Hepatocyte (in vitro differentiated cells): ENCODE results near the gene STAT5A. TPM values are rescaled to one million over a fixed set of nuclear protein-coding genes. Genes with fewer than 3 reads are reported as not detected.

ENCODE experiments used
- DNase-seq: peaks from one replicate; pipeline ENCODE4 v3.0.0-alpha.2; 2016; ENCODE audit warnings: low spot score
- H2AFZ ChIP-seq: fragments of 200-600 bp; sonication (generic); 2 replicates; pipeline ENCODE4 v1.6.0; 2016; ENCODE audit warnings: antibody characterized with exemption, mild to moderate bottlenecking
- H3K27ac ChIP-seq: fragments of 200-600 bp; sonication (generic); 2 replicates; pipeline ENCODE4 v1.5.1; 2016; ENCODE audit warnings: mild to moderate bottlenecking
- H3K27me3 ChIP-seq: fragments of 200-600 bp; sonication (generic); 2 replicates; pipeline ENCODE4 v1.6.1; 2016
- H3K36me3 ChIP-seq: fragments of 200-600 bp; sonication (generic); replicated peaks from 2 replicates; pipeline ENCODE4 v1.5.1; 2016; ENCODE audit warnings: low read depth; ENCODE audit not compliant: insufficient read depth
- H3K4me1 ChIP-seq: fragments of 200-600 bp; sonication (generic); 2 replicates; pipeline ENCODE4 v1.5.1; 2016; ENCODE audit warnings: mild to moderate bottlenecking, moderate library complexity; ENCODE audit not compliant: insufficient read depth
- H3K4me2 ChIP-seq: fragments of 200-600 bp; sonication (generic); 2 replicates; pipeline ENCODE4 v1.6.0; 2016
- H3K4me3 ChIP-seq: fragments of 200-600 bp; sonication (generic); 2 replicates; pipeline ENCODE4 v1.5.1; 2016; ENCODE audit warnings: mild to moderate bottlenecking
- H3K79me2 ChIP-seq: fragments of 200-600 bp; sonication (generic); 2 replicates; pipeline ENCODE4 v1.6.0; 2017; ENCODE audit warnings: mild to moderate bottlenecking
- H3K9me2 ChIP-seq: fragments of 200-600 bp; sonication (generic); replicated peaks from 2 replicates; pipeline ENCODE4 v1.6.0; 2017; ENCODE audit warnings: mild to moderate bottlenecking; ENCODE audit not compliant: insufficient read depth
- H3K9me3 ChIP-seq: fragments of 200-600 bp; sonication (generic); 2 replicates; pipeline ENCODE4 v1.5.1; 2016; ENCODE audit warnings: low read depth, mild to moderate bottlenecking
- H4K20me1 ChIP-seq: fragments of 200-600 bp; sonication (generic); 2 replicates; pipeline ENCODE4 v1.6.0; 2016; ENCODE audit warnings: mild to moderate bottlenecking; ENCODE audit not compliant: insufficient read depth, poor library complexity, severe bottlenecking
- CTCF ChIP-seq: fragments of 200-600 bp; sonication (generic); IDR thresholded peaks from 2 replicates; pipeline ENCODE4 v1.5.1; 2016; ENCODE audit warnings: antibody characterized with exemption, mild to moderate bottlenecking; ENCODE audit not compliant: poor library complexity
- EZH2 ChIP-seq: fragments of 200-600 bp; sonication (generic); IDR thresholded peaks from 2 replicates; pipeline ENCODE4 v1.6.1; 2016; ENCODE audit warnings: antibody characterized with exemption, mild to moderate bottlenecking, borderline replicate concordance
- EZH2phosphoT487 ChIP-seq: fragments of 200-600 bp; sonication (generic); IDR thresholded peaks from one replicate; pipeline ENCODE4 v1.6.1; 2018; ENCODE audit warnings: antibody characterized with exemption, mild to moderate bottlenecking, low read depth, moderate library complexity; ENCODE audit not compliant: unreplicated experiment, severe bottlenecking
- WGBS: methylation state at CpG from one replicate; pipeline ENCODE4 v1.1.6; 2016; ENCODE audit warnings: low lambda C conversion rate; ENCODE audit errors: missing lambda C conversion rate; 5-methylcytosine and 5-hydroxymethylcytosine counted together
- polyA plus RNA-seq: library from polyadenylated mRNA; unstranded; fragments of >200 nt; fragmentation: Nextera tagmentation; extraction: Ambion mirVana; gene quantifications from 2 replicates; pipeline ENCODE4 v1.2.1, GENCODE V29; 2016
- total RNA-seq: library from RNA; depleted of rRNA; stranded (reverse); fragments of >200 nt; gene quantifications from 2 replicates; pipeline ENCODE4 v1.2.3, GENCODE V29; 2014

STAT5A gene
- total and polyA plus RNA-seq, 2 experiments from 2014 or later = 5.5 to 6.1 TPM

GRCh38 chr17:42276609-42277341 lies 11.5 kb upstream of the STAT5A start:
- H2AFZ ChIP-seq = peak overlapping the region; percentile 97
- no peaks in the 10 kb centered on the region for H4K20me1 ChIP-seq
- no peaks in the 10 kb centered on the region for H3K9me2 ChIP-seq
- TF ChIP-seq EZH2 = no peak
- no peak for TF ChIP-seq EZH2phosphoT487
- no peak for TF ChIP-seq CTCF
- peak overlapping the region; percentile 98 for H3K4me2 ChIP-seq
- 4% methylated on average over 24 of the region's 44 CpGs for WGBS
- H3K4me1 ChIP-seq = peaks cover 17% of the 10 kb centered on the region
- H3K4me3 ChIP-seq = peak overlapping the region; percentile 89
- H3K79me2 ChIP-seq = peaks cover 39% of the 10 kb centered on the region
- no peaks in the 10 kb centered on the region for H3K27me3 ChIP-seq
- no peaks in the 10 kb centered on the region for H3K36me3 ChIP-seq
- H3K27ac ChIP-seq = peak overlapping the region; percentile 96
- no peaks in the 10 kb centered on the region for H3K9me3 ChIP-seq
- DNase-seq = peak; percentile 86

GRCh38 chr17:42277342-42277712 lies 11.0 kb upstream of the STAT5A start:
- no peaks in the 10 kb centered on the region for H3K9me3 ChIP-seq
- peaks cover 34% of the 10 kb centered on the region for H3K79me2 ChIP-seq
- TF ChIP-seq EZH2 (no peak), CTCF (no peak), EZH2phosphoT487 (no peak)
- 68% methylated on average over 6 of the region's 6 CpGs for WGBS
- no peak overlapping the region for H3K4me3 ChIP-seq
- no peaks in the 10 kb centered on the region for H3K36me3 ChIP-seq
- peaks cover 14% of the 10 kb centered on the region for H3K4me1 ChIP-seq
- no peaks in the 10 kb centered on the region for H3K27me3 ChIP-seq
- no peak overlapping the region for H3K27ac ChIP-seq
- H3K9me2 ChIP-seq = no peaks in the 10 kb centered on the region
- no peak for DNase-seq
- H3K4me2 ChIP-seq = peak overlapping the region; percentile 98
- no peaks in the 10 kb centered on the region for H4K20me1 ChIP-seq
- H2AFZ ChIP-seq = no peak overlapping the region

- H3K4me1 ChIP-seq = peaks cover 1% of the 10 kb centered on the region
- H3K27ac ChIP-seq = no peak overlapping the region
Observed at GRCh38 chr17:42279776-42280630, 8.3 kb upstream of the STAT5A start.

More at GRCh38 chr17:42279776-42280630, 8.3 kb upstream of the STAT5A start:
- H3K4me3 ChIP-seq = no peak overlapping the region
- H3K9me3 ChIP-seq = no peaks in the 10 kb centered on the region
- H3K9me2 ChIP-seq = no peaks in the 10 kb centered on the region
- no peaks in the 10 kb centered on the region for H3K27me3 ChIP-seq
- H3K36me3 ChIP-seq = no peaks in the 10 kb centered on the region
- no peak for TF ChIP-seq EZH2phosphoT487
- no peak for TF ChIP-seq EZH2
- no peak for TF ChIP-seq CTCF
- no peak for DNase-seq
- WGBS = 84% methylated on average over 4 of the region's 4 CpGs
- H4K20me1 ChIP-seq = no peaks in the 10 kb centered on the region
- H3K4me2 ChIP-seq = no peak overlapping the region
- H3K79me2 ChIP-seq = peaks cover 7% of the 10 kb centered on the region
- H2AFZ ChIP-seq = no peak overlapping the region
